Kidney epithelial cell (primary cell): Measurements from ENCODE around the gene HSPB9. TPM values are rescaled to one million over a fixed set of nuclear protein-coding genes. Genes with fewer than 3 reads are reported as not detected.

Experiments used
- DNase-seq: peaks from one replicate; pipeline ENCODE4 v3.0.0-alpha.2; 2010; ENCODE audit warnings: low read depth
- H3K27me3 ChIP-seq: 2 replicates; pipeline ENCODE4 v1.6.0; 2011; ENCODE audit warnings: low read length; ENCODE audit not compliant: control insufficient read depth, insufficient read depth
- H3K36me3 ChIP-seq: 2 replicates; pipeline ENCODE4 v1.5.1; 2011; ENCODE audit warnings: low read length; ENCODE audit not compliant: control insufficient read depth, insufficient read depth
- H3K4me3 ChIP-seq: 2 replicates; pipeline ENCODE4 v1.5.1; 2011; ENCODE audit warnings: low read depth, mild to moderate bottlenecking, control low read depth, low read length
- CTCF ChIP-seq: IDR thresholded peaks from 2 replicates; pipeline ENCODE4 v1.5.1; 2011; ENCODE audit warnings: mild to moderate bottlenecking, moderate library complexity, low read length, control low read depth, inconsistent platforms; ENCODE audit not compliant: insufficient read depth, poor library complexity, severe bottlenecking
- total RNA-seq: library from RNA; depleted of rRNA; stranded (reverse); fragments of >200 nt; gene quantifications from 2 replicates; pipeline ENCODE4 v1.2.3, GENCODE V29; 2015

HSPB9 gene
- total RNA-seq, 1 donor from 2014 or later, result not detected

- no peak for DNase-seq
- no peak for TF ChIP-seq CTCF
- Histone ChIP-seq H3K36me3 (no peaks in the 10 kb centered on the region), H3K27me3 (no peaks in the 10 kb centered on the region), H3K4me3 (no peak overlapping the region)
These were observed 43.7 kb downstream of the HSPB9 start for GRCh38 chr17:42166196-42166763.

- Histone ChIP-seq H3K27me3 (peaks cover 9% of the 10 kb centered on the region), H3K4me3 (no peak overlapping the region), H3K36me3 (no peaks in the 10 kb centered on the region)
- no peak for TF ChIP-seq CTCF
- DNase-seq, result no peak
These were observed 45.2 kb downstream of the HSPB9 start for GRCh38 chr17:42167807-42168206.

GRCh38 chr17:42169351-42169750, 46.7 kb downstream of the HSPB9 start:
- no peak overlapping the region for H3K4me3 ChIP-seq
- no peak for DNase-seq
- peaks cover 16% of the 10 kb centered on the region for H3K27me3 ChIP-seq
- TF ChIP-seq CTCF, result no peak
- H3K36me3 ChIP-seq, result no peaks in the 10 kb centered on the region

- no peaks in the 10 kb centered on the region for H3K36me3 ChIP-seq
- peaks cover 19% of the 10 kb centered on the region for H3K27me3 ChIP-seq
- no peak for TF ChIP-seq CTCF
- no peak overlapping the region for H3K4me3 ChIP-seq
- DNase-seq, result no peak
These were observed 49.2 kb downstream of the HSPB9 start for GRCh38 chr17:42171831-42172230.

Other genes starting within 250 kb of the HSPB9 start
- gene ACLY, start 203.9 kb upstream of the HSPB9 start, total RNA-seq, result 241 and 301 TPM in 2 replicates
- gene ODAD4, start 192.2 kb upstream of the HSPB9 start, total RNA-seq, result 0.62 and 0.84 TPM in 2 replicates
- gene CNP, start 156.0 kb upstream of the HSPB9 start, total RNA-seq, result 58.5 and 65.1 TPM in 2 replicates
- gene DNAJC7, start 105.4 kb upstream of the HSPB9 start, total RNA-seq, result 68.0 and 73.5 TPM in 2 replicates
- gene NKIRAS2, start 102.7 kb upstream of the HSPB9 start, total RNA-seq, result 74.4 and 77.8 TPM in 2 replicates
- 0.34 and 0.75 TPM in 2 replicates for gene C17orf113, start 72.2 kb upstream of the HSPB9 start, total RNA-seq
- gene ZNF385C, start 24.3 kb upstream of the HSPB9 start, total RNA-seq, result 0.04 and 0.34 TPM in 2 replicates
- 10.0 and 14.7 TPM in 2 replicates for gene DHX58, start 10.1 kb upstream of the HSPB9 start, total RNA-seq
- gene KAT2A, start 1.4 kb upstream of the HSPB9 start, total RNA-seq, result 22.2 and 32.4 TPM in 2 replicates
- gene RAB5C, start 32.2 kb downstream of the HSPB9 start, total RNA-seq, result 142 and 195 TPM in 2 replicates
- gene KCNH4, start 58.3 kb downstream of the HSPB9 start, total RNA-seq, result 0.14 TPM in 1 of 2 replicates, not detected in the other
- gene HCRT, start 62.6 kb downstream of the HSPB9 start, total RNA-seq, result not detected in 2 replicates
- gene GHDC, start 71.7 kb downstream of the HSPB9 start, total RNA-seq, result 26.7 and 45.8 TPM in 2 replicates
- 27.5 and 29.6 TPM in 2 replicates for gene STAT5B, start 153.6 kb downstream of the HSPB9 start, total RNA-seq
- 11.4 and 24.4 TPM in 2 replicates for gene STAT5A, start 165.7 kb downstream of the HSPB9 start, total RNA-seq